Activated T-cell treated with anti-CD3 and anti-CD28 coated beads, Interleukin-2, amount 50 U/mL, for 1 hour (primary cell): ENCODE results near the gene MLLT3.

Source experiments
- DNase-seq: peaks from one replicate; pipeline ENCODE4 v3.0.0-alpha.2; 2020

Gene MLLT3

GRCh38 chr9:20407013-20407412 lies 215.3 kb downstream of the MLLT3 start:
- no peak for DNase-seq

DNA sequence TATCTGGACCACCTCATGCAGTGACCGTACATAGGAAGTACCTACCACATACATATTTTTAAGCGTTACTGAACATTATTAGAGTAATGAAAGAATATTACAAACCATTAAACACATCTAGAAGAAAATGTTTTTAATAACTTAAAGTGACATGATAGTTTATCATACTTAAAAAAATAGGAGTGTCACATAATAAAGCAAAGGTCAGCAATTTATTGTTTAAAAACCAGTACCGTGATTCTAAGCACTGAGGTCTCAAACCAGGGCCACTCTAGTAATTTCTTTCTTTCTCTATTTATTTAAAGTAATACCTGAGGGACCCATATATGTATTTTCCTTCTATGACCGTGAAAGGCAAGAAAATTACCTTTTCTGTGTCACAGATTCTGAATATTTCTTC lies 216.0 kb downstream of the MLLT3 start:
- DNase-seq = no peak

- no peak for DNase-seq
Observed at GRCh38 chr9:20405616-20406015, 216.7 kb downstream of the MLLT3 start.

DNA sequence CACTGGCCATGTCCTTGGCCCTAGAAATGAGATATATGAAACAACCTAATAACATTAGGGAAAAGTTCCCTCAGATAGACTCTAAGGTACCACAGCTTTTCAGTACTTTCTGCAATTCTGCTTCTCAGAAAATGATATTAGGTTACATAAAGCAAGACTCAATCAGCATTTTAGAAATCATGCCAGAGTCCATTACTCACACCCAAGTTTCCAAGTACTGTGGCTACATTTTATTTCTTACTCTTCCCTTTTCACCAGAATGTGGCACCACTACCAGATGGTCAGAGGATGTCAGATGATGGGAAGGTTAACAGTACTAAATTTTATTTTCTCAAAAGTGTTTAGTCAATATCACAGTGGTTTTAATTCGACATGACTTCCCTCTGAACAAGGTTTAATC lies 217.2 kb downstream of the MLLT3 start:
- DNase-seq = no peak

DNA sequence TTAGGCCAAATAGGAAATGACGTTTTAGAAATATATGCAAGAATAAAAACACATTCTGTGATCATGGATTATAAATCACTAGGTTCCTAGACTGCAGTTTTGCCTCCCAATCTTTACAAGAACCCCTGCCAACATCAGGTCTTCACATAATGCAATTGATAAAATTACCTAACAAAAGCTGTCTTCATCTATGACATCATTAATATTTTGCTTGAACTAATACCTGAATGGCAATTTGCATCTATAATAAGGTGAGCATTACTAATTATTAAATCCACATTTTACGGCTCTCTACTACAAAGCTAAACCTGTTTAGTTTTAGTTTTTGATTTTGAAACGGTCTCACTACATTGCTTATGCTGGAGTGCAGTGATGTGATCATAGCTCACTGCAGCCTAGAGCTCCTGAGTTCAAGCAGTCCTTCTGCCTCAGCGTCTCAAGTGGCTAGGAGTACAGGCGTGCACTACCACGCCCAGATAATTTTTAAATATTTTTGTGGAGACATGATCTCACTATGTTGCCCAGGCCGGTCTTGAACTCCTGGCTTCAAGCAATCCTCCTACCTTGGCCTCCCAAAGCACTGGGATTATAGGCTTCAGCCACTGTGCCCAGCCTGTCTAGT lies 218.0 kb downstream of the MLLT3 start:
- DNase-seq = no peak

DNA sequence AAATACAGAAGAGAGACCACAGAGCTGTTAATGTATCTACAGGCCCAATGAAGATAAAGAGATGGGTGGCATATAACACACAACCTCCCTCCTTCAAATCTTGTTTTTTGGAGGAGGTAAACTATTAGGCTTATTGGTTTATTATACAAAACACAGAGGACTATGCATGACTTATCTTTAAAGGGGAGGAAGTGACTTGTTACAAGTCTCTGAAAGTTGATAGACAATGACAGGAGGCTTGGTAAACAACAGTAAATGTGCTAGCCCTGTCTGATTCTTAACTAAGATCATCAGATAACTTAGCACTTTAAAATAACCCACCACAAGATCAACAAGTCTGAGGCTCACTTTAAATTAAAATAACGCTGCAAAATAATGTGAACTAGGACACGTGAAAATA lies 219.0 kb downstream of the MLLT3 start:
- no peak for DNase-seq

DNA sequence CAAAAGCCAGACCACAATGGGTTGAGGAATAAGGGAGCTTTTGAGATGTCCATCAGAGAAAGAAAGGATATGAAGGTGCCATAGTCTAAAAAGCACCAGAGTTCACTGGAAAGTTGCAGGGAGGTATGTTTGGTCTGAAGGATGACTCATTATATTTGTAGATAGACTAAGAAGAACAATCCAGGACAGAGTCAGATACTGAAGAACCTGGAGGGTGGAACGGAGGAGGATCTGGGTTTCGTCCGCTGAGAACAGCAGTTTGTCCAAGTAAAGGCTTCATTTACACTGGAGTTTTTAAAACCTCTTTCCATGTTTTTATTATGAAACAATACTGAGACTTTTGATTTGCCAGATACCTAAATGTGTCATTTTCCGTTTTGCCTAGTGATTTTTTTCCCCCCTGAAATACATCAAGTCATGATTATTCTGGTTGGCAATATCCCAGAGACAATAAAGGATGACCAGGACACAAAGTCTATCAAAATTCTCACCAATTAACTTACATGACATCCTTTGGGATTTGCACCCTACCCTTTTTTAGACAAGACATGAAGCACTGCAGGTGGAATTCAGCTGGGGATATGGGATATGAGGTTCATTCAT lies 219.9 kb downstream of the MLLT3 start:
- no peak for DNase-seq

DNA sequence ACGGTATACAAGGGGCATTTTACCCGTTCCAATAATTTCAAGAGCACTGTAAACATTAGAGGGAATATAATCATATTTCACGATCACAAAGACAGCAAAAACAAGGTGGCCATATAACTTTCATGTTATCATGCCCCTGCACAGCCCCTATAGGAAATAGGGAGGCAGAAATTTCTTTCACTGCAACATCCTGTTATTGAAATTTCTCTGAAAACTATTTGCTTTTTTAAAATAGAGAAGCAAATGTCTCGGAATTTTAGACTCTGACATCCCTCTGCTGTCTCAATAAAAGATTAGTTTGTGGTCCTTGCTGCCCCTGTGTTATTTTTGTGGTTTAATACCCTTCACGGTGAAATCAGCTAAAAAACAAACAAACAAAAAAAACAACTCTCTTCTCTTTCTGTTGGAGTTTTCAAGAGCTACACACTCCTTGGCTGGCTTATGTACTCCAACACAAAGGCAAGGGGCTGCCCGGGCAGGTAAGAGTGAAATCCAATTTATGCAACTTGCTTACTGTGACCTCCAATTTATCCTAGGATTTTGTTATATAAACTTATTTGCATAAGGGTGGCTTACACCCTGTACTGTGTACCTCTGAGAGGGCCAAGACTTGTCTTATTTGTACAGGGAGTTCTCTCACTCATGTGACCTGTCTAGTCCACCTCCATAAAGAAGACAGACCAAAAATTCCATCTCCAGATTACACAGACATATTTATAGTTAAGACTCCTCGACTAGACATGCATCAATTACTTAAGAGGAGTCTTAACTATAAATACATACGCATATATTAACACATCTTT lies 223.6 kb downstream of the MLLT3 start:
- DNase-seq = no peak

GRCh38 chr9:20397348-20397747 lies 225.0 kb downstream of the MLLT3 start:
- no peak for DNase-seq

DNA sequence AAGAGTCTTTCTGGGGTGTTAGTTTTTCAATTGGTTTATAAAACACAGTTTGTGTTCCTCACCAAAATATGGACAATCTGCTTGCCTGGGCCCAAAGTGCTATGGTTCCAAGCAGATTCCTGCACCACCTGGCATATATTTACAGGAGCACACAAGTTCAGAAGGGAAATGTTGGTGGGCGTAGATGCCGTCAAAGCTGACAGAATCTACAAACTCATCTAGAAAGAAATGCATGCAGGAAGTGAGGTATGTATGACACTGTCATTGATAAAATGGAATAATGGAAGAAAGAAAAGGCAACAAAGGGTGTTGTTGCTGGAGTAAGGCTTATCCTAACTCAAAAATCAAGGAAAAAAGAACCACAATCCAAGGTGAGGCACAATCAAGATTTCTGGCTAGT lies 225.8 kb downstream of the MLLT3 start:
- no peak for DNase-seq

GRCh38 chr9:20395651-20396050 lies 226.6 kb downstream of the MLLT3 start:
- no peak for DNase-seq

GRCh38 chr9:20394969-20395368 lies 227.3 kb downstream of the MLLT3 start:
- no peak for DNase-seq

GRCh38 chr9:20391208-20391607 lies 231.1 kb downstream of the MLLT3 start:
- no peak for DNase-seq

GRCh38 chr9:20390400-20390799 lies 231.9 kb downstream of the MLLT3 start:
- DNase-seq = no peak

DNA sequence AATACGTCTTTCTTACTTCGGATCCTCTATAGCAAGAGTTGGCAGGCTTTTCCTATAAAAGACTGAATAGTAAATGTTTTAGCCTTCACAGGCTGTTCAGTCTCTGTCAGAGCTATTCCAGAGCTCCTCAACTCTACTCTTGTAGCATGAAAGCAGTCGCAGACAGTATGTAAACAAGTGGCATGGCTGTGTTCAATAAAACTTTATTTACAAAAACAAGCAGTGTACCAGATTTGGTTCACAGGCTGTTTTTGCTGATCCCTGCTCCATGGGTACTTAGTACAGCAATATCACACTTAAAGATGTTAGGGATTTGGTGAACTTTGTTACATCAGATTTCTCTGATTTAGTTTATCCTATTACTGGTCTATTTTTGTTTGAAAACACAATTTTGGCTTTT lies 235.2 kb downstream of the MLLT3 start:
- no peak for DNase-seq

- no peak for DNase-seq
Observed at GRCh38 chr9:20384642-20385041, 237.7 kb downstream of the MLLT3 start.

- DNase-seq = no peak
Observed at GRCh38 chr9:20382460-20383071, 239.7 kb downstream of the MLLT3 start.

DNA sequence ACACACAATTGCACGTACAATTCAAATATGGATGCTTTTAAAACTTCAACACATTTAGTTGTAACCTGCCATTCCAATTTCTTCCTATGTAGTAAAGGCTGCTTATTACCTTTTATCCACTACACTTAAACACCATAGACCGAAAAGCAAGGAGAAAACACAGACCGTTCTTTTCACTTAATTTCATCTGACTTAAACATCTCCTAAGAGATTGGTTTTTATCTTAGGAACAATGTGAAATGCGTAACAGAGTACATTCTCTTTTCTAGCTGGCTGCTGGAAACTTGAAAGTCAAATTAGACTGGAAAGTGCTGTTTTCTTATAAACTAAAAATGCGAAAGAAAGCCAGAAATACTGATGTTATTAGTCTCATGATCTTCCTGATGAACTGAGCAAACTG lies 241.8 kb downstream of the MLLT3 start:
- DNase-seq = no peak

DNA sequence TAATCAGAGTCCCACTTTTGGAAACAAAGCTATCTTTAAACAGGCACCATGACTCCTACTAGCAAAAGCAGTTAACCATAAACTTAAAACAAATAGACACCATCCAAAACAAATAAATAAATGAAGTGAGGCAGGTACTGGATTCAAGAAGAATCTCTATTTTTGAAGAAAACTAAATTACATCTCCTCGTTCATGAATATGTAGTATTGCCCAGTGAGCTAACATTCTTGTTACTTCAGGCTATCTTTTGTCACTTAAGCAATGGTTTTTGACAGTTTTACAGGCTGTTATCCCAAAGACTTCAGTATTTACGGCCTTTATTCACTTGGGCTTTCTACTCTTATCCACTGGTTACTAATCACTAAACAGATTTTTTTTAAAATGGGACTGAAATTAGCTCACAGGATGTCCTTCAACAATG lies 242.5 kb downstream of the MLLT3 start:
- no peak for DNase-seq

DNA sequence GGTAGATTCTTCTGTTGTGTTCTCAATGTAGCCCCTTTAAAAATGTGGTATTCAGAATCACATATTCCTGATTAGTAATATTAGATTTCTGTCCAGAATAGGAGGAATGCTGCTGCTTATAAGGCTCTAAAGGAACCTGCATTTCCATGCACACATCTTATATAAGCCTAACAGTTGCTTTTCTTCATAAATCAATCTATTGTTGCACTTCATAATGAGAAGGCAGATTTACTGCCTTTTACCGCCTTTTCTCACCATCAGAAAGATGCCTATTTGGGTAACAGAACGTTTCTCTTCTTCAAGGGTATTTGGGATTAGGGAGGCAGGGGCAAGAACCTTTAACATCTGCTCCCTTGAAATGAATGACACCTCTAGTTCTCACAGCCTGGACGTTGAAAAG lies 243.4 kb downstream of the MLLT3 start:
- DNase-seq = no peak

DNA sequence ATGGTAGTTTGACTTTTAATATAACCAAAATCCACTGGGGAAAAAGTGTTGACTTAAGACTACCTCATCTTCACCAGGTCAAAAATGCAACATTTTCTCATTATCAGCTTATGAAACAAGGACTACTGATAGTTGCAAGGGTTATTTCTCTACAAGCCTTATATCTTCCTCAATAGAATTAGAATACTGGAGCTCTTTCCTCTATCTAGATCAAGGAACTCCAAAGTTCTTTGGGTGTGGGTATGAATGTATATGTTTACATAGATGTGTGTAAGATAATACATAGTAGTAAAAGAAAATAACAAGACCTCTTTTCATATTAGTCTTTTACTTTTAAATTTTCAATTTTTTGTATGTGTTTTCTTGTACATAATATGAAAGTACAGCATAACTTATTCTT lies 244.5 kb downstream of the MLLT3 start:
- no peak for DNase-seq

GRCh38 chr9:20376731-20377375 lies 245.4 kb downstream of the MLLT3 start:
- DNase-seq = no peak

- no peak for DNase-seq
Observed at GRCh38 chr9:20376042-20376441, 246.3 kb downstream of the MLLT3 start.
